ENCODE data around the gene BCAR1.

BCAR1 gene

GRCh38 chr16:75262800-75263127 lies 11.3 kb upstream of the BCAR1 start:
- TF ChIP-seq POLR2A (IDR thresholded peaks at IDR 0.05; ENCODE audit: extremely low read depth, insufficient read length) = no peak
- no peak for TF ChIP-seq MAX (IDR thresholded peaks at IDR 0.05; ENCODE audit: low read depth, low read length)
- no peak for TF ChIP-seq MYC (IDR thresholded peaks at IDR 0.05; ENCODE audit: low read depth, low read length)
- TF ChIP-seq CTCF (IDR thresholded peaks at IDR 0.05; ENCODE audit: low read depth, low read length) = no peak
- no peak overlapping the region for H3K4me3 ChIP-seq (ENCODE audit: low read depth, low read length)
- DNase-seq (ENCODE audit: low read depth) = no peak

- TF ChIP-seq MAX (IDR thresholded peaks at IDR 0.05; ENCODE audit: low read depth, low read length) = no peak
- no peak for TF ChIP-seq CTCF (IDR thresholded peaks at IDR 0.05; ENCODE audit: low read depth, low read length)
- no peak for DNase-seq (ENCODE audit: low read depth)
- H3K4me3 ChIP-seq (ENCODE audit: low read depth, low read length) = no peak overlapping the region
Observed at GRCh38 chr16:75262104-75262799, 10.8 kb upstream of the BCAR1 start.

- no peak overlapping the region for H3K4me3 ChIP-seq (ENCODE audit: low read depth, low read length)
- no peak for DNase-seq (ENCODE audit: low read depth)
- TF ChIP-seq MYC (IDR thresholded peaks at IDR 0.05; ENCODE audit: low read depth, low read length) (no peak), CTCF (IDR thresholded peaks at IDR 0.05; ENCODE audit: low read depth, low read length) (no peak), POLR2A (IDR thresholded peaks at IDR 0.05; ENCODE audit: extremely low read depth, insufficient read length) (no peak), MAX (IDR thresholded peaks at IDR 0.05; ENCODE audit: low read depth, low read length) (no peak)
Observed at GRCh38 chr16:75261590-75262078, 10.2 kb upstream of the BCAR1 start.

- TF ChIP-seq POLR2A (IDR thresholded peaks at IDR 0.05; ENCODE audit: extremely low read depth, insufficient read length) (no peak), CTCF (IDR thresholded peaks at IDR 0.05; ENCODE audit: low read depth, low read length) (no peak), MYC (IDR thresholded peaks at IDR 0.05; ENCODE audit: low read depth, low read length) (no peak), MAX (IDR thresholded peaks at IDR 0.05; ENCODE audit: low read depth, low read length) (no peak)
- no peak overlapping the region for H3K4me3 ChIP-seq (ENCODE audit: low read depth, low read length)
- no peak for DNase-seq (ENCODE audit: low read depth)
Observed at GRCh38 chr16:75260851-75261589, 9.6 kb upstream of the BCAR1 start.

- TF ChIP-seq POLR2A (IDR thresholded peaks at IDR 0.05; ENCODE audit: extremely low read depth, insufficient read length) (no peak), MYC (IDR thresholded peaks at IDR 0.05; ENCODE audit: low read depth, low read length) (no peak), MAX (IDR thresholded peaks at IDR 0.05; ENCODE audit: low read depth, low read length) (no peak), CTCF (IDR thresholded peaks at IDR 0.05; ENCODE audit: low read depth, low read length) (no peak)
- no peak overlapping the region for H3K4me3 ChIP-seq (ENCODE audit: low read depth, low read length)
- no peak for DNase-seq (ENCODE audit: low read depth)
Observed at GRCh38 chr16:75258807-75259141, 7.3 kb upstream of the BCAR1 start.
